ENCODE results near the gene IER5L.

The IER5L gene

DNA sequence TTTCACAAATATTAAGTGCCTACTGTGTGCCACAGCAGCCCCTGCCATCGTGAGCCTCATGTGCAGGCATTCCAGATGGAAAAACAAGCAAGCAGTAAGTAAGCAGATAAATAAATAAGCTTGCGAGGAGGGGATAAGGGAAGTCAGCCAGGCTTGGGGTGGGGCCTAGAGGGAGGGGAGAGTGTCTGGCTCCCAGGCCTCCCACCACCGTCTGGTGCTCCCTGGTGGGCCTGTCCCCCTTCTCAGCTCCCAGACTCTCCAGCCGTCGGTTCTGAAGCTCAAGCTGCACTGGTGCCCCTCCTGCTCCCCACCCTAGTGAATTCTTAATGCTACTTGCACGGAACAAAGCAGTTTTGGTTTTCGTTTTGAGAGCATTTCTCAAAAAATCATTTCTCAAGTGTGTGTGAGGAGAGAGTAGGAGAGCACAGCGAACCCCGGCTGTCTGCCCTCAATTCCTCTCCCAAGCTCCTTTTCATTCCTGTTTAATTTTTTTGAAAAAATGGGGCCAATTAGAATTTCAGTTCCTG is 6.6 kb upstream of the IER5L start:
- Histone ChIP-seq H3K27ac (replicated peaks) (no peak overlapping the region), H3K4me3 (replicated peaks; ENCODE audit: insufficient read depth, low read length) (no peak overlapping the region), H3K27me3 (ENCODE audit: insufficient read depth, poor library complexity, severe bottlenecking) (no peaks in the 10 kb centered on the region)
- DNase-seq (ENCODE audit: low read depth in 1 of 2, low spot score in 1 of 2): no peak
- TF ChIP-seq, protein P1, sequence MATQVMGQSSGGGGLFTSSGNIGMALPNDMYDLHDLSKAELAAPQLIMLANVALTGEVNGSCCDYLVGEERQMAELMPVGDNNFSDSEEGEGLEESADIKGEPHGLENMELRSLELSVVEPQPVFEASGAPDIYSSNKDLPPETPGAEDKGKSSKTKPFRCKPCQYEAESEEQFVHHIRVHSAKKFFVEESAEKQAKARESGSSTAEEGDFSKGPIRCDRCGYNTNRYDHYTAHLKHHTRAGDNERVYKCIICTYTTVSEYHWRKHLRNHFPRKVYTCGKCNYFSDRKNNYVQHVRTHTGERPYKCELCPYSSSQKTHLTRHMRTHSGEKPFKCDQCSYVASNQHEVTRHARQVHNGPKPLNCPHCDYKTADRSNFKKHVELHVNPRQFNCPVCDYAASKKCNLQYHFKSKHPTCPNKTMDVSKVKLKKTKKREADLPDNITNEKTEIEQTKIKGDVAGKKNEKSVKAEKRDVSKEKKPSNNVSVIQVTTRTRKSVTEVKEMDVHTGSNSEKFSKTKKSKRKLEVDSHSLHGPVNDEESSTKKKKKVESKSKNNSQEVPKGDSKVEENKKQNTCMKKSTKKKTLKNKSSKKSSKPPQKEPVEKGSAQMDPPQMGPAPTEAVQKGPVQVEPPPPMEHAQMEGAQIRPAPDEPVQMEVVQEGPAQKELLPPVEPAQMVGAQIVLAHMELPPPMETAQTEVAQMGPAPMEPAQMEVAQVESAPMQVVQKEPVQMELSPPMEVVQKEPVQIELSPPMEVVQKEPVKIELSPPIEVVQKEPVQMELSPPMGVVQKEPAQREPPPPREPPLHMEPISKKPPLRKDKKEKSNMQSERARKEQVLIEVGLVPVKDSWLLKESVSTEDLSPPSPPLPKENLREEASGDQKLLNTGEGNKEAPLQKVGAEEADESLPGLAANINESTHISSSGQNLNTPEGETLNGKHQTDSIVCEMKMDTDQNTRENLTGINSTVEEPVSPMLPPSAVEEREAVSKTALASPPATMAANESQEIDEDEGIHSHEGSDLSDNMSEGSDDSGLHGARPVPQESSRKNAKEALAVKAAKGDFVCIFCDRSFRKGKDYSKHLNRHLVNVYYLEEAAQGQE (IDR thresholded peaks at IDR 0.05; ENCODE audit: insufficient replicate concordance, low read depth): no peak
- no peak for TF ChIP-seq POLR2AphosphoS5 (IDR thresholded peaks at IDR 0.05; ENCODE audit: low read depth)
- no peak for TF ChIP-seq SPI1 (IDR thresholded peaks at IDR 0.05; ENCODE audit: borderline replicate concordance, low read depth)
- no peak for TF ChIP-seq GABPA (IDR thresholded peaks at IDR 0.05; ENCODE audit: low read depth)
- TF ChIP-seq, protein P2, sequence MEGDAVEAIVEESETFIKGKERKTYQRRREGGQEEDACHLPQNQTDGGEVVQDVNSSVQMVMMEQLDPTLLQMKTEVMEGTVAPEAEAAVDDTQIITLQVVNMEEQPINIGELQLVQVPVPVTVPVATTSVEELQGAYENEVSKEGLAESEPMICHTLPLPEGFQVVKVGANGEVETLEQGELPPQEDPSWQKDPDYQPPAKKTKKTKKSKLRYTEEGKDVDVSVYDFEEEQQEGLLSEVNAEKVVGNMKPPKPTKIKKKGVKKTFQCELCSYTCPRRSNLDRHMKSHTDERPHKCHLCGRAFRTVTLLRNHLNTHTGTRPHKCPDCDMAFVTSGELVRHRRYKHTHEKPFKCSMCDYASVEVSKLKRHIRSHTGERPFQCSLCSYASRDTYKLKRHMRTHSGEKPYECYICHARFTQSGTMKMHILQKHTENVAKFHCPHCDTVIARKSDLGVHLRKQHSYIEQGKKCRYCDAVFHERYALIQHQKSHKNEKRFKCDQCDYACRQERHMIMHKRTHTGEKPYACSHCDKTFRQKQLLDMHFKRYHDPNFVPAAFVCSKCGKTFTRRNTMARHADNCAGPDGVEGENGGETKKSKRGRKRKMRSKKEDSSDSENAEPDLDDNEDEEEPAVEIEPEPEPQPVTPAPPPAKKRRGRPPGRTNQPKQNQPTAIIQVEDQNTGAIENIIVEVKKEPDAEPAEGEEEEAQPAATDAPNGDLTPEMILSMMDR (IDR thresholded peaks at IDR 0.05; ENCODE audit: insufficient read depth, low read length): no peak

DNA sequence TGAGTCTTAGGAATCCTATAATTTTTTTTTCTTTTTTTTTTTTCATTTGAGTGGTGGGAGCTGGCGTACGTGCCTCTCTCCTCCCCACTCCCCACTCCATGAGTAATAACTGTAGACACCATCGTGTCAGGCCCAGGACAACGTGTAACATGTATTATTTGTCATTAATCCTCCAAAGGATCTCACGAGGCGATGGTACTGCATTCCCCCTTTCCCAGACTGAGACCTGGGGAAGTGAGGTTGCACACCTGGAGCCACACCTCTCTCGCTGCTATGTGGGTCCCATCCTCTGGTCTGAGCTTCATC is 6.1 kb upstream of the IER5L start:
- no peak overlapping the region for H3K27ac ChIP-seq (replicated peaks)
- DNase-seq (ENCODE audit: low read depth in 1 of 2, low spot score in 1 of 2): no peak

DNA sequence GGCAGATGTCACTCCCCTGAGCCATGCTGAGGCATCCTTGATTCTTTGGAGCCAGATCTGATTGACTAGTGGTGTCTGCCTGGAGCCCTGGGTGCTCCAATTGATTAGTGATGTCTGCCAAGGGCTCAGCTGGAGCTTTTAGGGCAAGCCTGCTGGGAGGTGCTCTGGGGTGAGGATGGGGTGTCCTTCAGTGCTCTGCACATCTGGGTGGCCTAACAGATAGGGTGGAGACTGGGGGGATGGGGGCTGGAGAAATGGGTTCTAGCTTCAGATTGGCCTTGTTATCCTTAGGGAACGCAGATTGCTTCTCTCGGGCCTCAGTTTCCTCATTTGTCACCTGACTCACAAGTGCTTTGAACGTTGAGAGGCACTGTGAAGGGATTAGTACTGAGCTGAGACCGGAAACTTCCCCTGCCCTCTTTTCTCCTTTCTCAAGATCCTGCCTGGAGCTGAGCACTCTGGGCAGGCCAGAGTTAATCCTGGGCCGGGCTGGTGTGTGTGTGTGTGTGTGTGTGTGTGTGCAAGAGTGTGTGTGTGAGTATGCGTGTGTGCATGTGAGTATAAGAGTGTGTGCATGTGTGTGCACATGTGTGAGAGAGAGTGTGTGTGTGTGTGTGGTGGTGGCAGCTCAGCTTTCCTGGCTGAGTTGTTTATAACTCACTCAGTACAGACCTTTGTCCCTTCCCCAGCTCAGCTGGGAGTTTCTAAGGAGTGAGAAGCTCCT is 5.6 kb upstream of the IER5L start:
- Histone ChIP-seq H3K27me3 (ENCODE audit: insufficient read depth, poor library complexity, severe bottlenecking) (no peaks in the 10 kb centered on the region), H3K27ac (replicated peaks) (no peak overlapping the region), H3K4me3 (replicated peaks; ENCODE audit: insufficient read depth, low read length) (no peak overlapping the region)
- TF ChIP-seq POLR2AphosphoS5 (IDR thresholded peaks at IDR 0.05; ENCODE audit: low read depth) (no peak), SPI1 (IDR thresholded peaks at IDR 0.05; ENCODE audit: borderline replicate concordance, low read depth) (no peak), GABPA (IDR thresholded peaks at IDR 0.05; ENCODE audit: low read depth) (no peak)
- TF ChIP-seq, protein P1 (IDR thresholded peaks at IDR 0.05; ENCODE audit: insufficient replicate concordance, low read depth): no peak
- TF ChIP-seq, protein P2 (IDR thresholded peaks at IDR 0.05; ENCODE audit: insufficient read depth, low read length): no peak
- no peak for DNase-seq (ENCODE audit: low read depth in 1 of 2, low spot score in 1 of 2)

More for the DNA sequence above, 6.1 kb upstream of the IER5L start:
- TF ChIP-seq, protein P1 (IDR thresholded peaks at IDR 0.05; ENCODE audit: insufficient replicate concordance, low read depth): no peak
- TF ChIP-seq POLR2AphosphoS5 (IDR thresholded peaks at IDR 0.05; ENCODE audit: low read depth) (no peak), GABPA (IDR thresholded peaks at IDR 0.05; ENCODE audit: low read depth) (no peak), SPI1 (IDR thresholded peaks at IDR 0.05; ENCODE audit: borderline replicate concordance, low read depth) (no peak)
- TF ChIP-seq, protein P2 (IDR thresholded peaks at IDR 0.05; ENCODE audit: insufficient read depth, low read length): no peak
- Histone ChIP-seq H3K27me3 (ENCODE audit: insufficient read depth, poor library complexity, severe bottlenecking) (no peaks in the 10 kb centered on the region), H3K4me3 (replicated peaks; ENCODE audit: insufficient read depth, low read length) (no peak overlapping the region)

Data from HL-60 (cell line).